NB4 (cell line): ENCODE results near the gene DGKB.

Source experiments
- POLR2A ChIP-seq: IDR thresholded peaks from 2 replicates; pipeline ENCODE4 v1.6.1; 2011; ENCODE audit warnings: mild to moderate bottlenecking; ENCODE audit not compliant: insufficient read length; ENCODE audit errors: extremely low read depth
- TF ChIP-seq, protein P1 (sequence below): IDR thresholded peaks from one replicate; pipeline ENCODE4 v1.5.1; 2012; ENCODE audit warnings: low read depth, low read length

DNA sequence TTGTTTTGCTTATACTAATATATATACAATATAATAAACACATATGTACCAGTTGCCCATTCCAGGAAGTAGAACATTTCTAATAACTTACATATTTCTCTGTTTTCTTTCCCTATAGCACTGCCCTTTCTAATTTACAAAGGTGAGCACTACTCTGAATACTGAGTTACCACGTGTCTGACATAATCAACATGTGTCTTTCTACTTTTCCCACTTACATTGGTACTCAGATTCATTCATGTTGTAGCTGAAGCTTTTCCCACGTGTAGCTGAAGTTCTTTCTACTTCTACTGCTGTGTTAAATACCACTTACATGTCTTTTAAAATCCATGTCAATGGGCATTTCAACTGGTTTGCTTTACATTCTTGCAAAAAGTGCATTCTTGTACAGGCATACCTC, 317.3 kb downstream of the DGKB start:
- no peak for TF ChIP-seq POLR2A
- TF ChIP-seq, protein P1, sequence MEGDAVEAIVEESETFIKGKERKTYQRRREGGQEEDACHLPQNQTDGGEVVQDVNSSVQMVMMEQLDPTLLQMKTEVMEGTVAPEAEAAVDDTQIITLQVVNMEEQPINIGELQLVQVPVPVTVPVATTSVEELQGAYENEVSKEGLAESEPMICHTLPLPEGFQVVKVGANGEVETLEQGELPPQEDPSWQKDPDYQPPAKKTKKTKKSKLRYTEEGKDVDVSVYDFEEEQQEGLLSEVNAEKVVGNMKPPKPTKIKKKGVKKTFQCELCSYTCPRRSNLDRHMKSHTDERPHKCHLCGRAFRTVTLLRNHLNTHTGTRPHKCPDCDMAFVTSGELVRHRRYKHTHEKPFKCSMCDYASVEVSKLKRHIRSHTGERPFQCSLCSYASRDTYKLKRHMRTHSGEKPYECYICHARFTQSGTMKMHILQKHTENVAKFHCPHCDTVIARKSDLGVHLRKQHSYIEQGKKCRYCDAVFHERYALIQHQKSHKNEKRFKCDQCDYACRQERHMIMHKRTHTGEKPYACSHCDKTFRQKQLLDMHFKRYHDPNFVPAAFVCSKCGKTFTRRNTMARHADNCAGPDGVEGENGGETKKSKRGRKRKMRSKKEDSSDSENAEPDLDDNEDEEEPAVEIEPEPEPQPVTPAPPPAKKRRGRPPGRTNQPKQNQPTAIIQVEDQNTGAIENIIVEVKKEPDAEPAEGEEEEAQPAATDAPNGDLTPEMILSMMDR, result no peak
